Liver (tissue), 9 donors: ENCODE results near the gene PAPOLB. TPM values are rescaled to one million over a fixed set of nuclear protein-coding genes. Genes with fewer than 3 reads are reported as not detected.

Experiments
- DNase-seq: peaks from one replicate; pipeline ENCODE4 v3.0.0-alpha.2; 2017; ENCODE audit warnings: low spot score
- H3K27ac ChIP-seq, 2 donors: one replicate each; pipeline ENCODE4 v1.7.0; 2013; ENCODE audit warnings: inconsistent platforms in 2 of 2, low read length in 2 of 2, control low read depth in 1 of 2, low read depth in 1 of 2, mild to moderate bottlenecking in 1 of 2
- H3K27me3 ChIP-seq, 4 donors: one replicate each; pipeline versions ENCODE4 v1.6.1 to v1.7.0; 2013; ENCODE audit warnings: low read length in 3 of 4, inconsistent platforms in 1 of 4, mild to moderate bottlenecking in 1 of 4, moderate library complexity in 1 of 4; ENCODE audit not compliant: control insufficient read depth in 4 of 4, insufficient read depth in 4 of 4
- H3K36me3 ChIP-seq, 4 donors: one replicate each; pipeline versions ENCODE4 v1.6.1 to v1.7.0; 2013; ENCODE audit warnings: low read length in 3 of 4, mild to moderate bottlenecking in 3 of 4, low read depth in 1 of 4, moderate library complexity in 1 of 4; ENCODE audit not compliant: control insufficient read depth in 4 of 4, insufficient read depth in 3 of 4
- H3K4me1 ChIP-seq, 4 donors: one replicate each; pipeline versions ENCODE4 v1.6.1 to v1.7.0; 2013; ENCODE audit warnings: low read length in 3 of 4, mild to moderate bottlenecking in 3 of 4, moderate library complexity in 1 of 4; ENCODE audit not compliant: control insufficient read depth in 4 of 4, insufficient read depth in 4 of 4
- H3K4me3 ChIP-seq, 3 donors: one replicate each; pipeline versions ENCODE4 v1.6.1 to v1.7.0; 2013; ENCODE audit warnings: low read length in 3 of 3, control low read depth in 1 of 3, low read depth in 1 of 3, mild to moderate bottlenecking in 1 of 3
- H3K9ac ChIP-seq, 2 donors: one replicate each; pipeline ENCODE4 v1.7.0; 2013; ENCODE audit warnings: low read length in 2 of 2, mild to moderate bottlenecking in 2 of 2, moderate library complexity in 2 of 2, control low read depth in 1 of 2, low read depth in 1 of 2
- H3K9me3 ChIP-seq, 4 donors: one replicate each; pipeline versions ENCODE4 v1.6.1 to v1.7.0; 2013; ENCODE audit warnings: low read length in 3 of 4; ENCODE audit not compliant: control insufficient read depth in 4 of 4
- ATF3 ChIP-seq: IDR thresholded peaks from 2 replicates; pipeline ENCODE4 v1.6.1; 2016; ENCODE audit warnings: antibody characterized with exemption
- CTCF ChIP-seq: fragments of 150-350 bp; IDR thresholded peaks from 2 replicates; pipeline ENCODE4 v1.5.1; 2017; ENCODE audit warnings: improper control_type of control experiment, low read depth, low read length; ENCODE audit not compliant: missing input control
- EGR1 ChIP-seq, 2 donors: IDR thresholded peaks; 2 replicates each; pipeline ENCODE4 v1.6.1; 2016 to 2018; ENCODE audit warnings: antibody characterized with exemption in 2 of 2, low read depth in 2 of 2
- FOXA1 ChIP-seq: IDR thresholded peaks from 2 replicates; pipeline ENCODE4 v1.6.1; 2016; ENCODE audit warnings: antibody characterized with exemption
- FOXA2 ChIP-seq: IDR thresholded peaks from 2 replicates; pipeline ENCODE4 v1.6.1; 2016; ENCODE audit warnings: antibody characterized with exemption
- GABPA ChIP-seq, 2 donors: IDR thresholded peaks in 1 of 2; conservative IDR thresholded peaks in 1 of 2; 2 replicates each; pipeline ENCODE4 v1.6.1; 2016; ENCODE audit warnings: antibody characterized with exemption in 2 of 2, mild to moderate bottlenecking in 1 of 2, moderate library complexity in 1 of 2
- HNF4A ChIP-seq, 2 donors: conservative IDR thresholded peaks; 2 replicates each; pipeline ENCODE4 v1.6.1; 2016; ENCODE audit warnings: antibody characterized with exemption in 2 of 2, mild to moderate bottlenecking in 2 of 2
- HNF4G ChIP-seq: IDR thresholded peaks from 2 replicates; pipeline ENCODE4 v1.6.1; 2016; ENCODE audit warnings: antibody characterized with exemption
- JUND ChIP-seq, 2 donors: IDR thresholded peaks; 2 replicates each; pipeline ENCODE4 v1.6.1; 2016; ENCODE audit warnings: antibody characterized with exemption in 2 of 2
- MAX ChIP-seq: IDR thresholded peaks from 2 replicates; pipeline ENCODE4 v1.6.1; 2016; ENCODE audit warnings: antibody characterized with exemption
- NR2F2 ChIP-seq: IDR thresholded peaks from 2 replicates; pipeline ENCODE4 v1.6.1; 2016; ENCODE audit warnings: antibody characterized with exemption
- RAD21 ChIP-seq, 2 donors: IDR thresholded peaks; 2 replicates each; pipeline ENCODE4 v1.6.1; 2016; ENCODE audit warnings: antibody characterized with exemption in 2 of 2, mild to moderate bottlenecking in 2 of 2
- REST ChIP-seq: IDR thresholded peaks from 2 replicates; pipeline ENCODE4 v1.6.1; 2016; ENCODE audit warnings: antibody characterized with exemption, mild to moderate bottlenecking
- RXRA ChIP-seq, 2 donors: IDR thresholded peaks; 2 replicates each; pipeline ENCODE4 v1.6.1; 2017 to 2018; ENCODE audit warnings: antibody characterized with exemption in 2 of 2, mild to moderate bottlenecking in 1 of 2
- SP1 ChIP-seq: IDR thresholded peaks from 2 replicates; pipeline ENCODE4 v1.6.1; 2018; ENCODE audit warnings: antibody characterized with exemption, mild to moderate bottlenecking
- TAF1 ChIP-seq: conservative IDR thresholded peaks from 2 replicates; pipeline ENCODE4 v1.6.1; 2016; ENCODE audit warnings: antibody characterized with exemption, mild to moderate bottlenecking
- YY1 ChIP-seq: IDR thresholded peaks from 2 replicates; pipeline ENCODE4 v1.6.1; 2016; ENCODE audit warnings: antibody characterized with exemption, mild to moderate bottlenecking
- ZBTB33 ChIP-seq: IDR thresholded peaks from 2 replicates; pipeline ENCODE4 v1.6.1; 2016; ENCODE audit warnings: antibody characterized with exemption
- WGBS: extraction: QIAGEN DNeasy Blood & Tissue Kit; methylation state at CpG from one replicate; pipeline ENCODE4 v1.1.7; 2013; 5-methylcytosine and 5-hydroxymethylcytosine counted together
- polyA plus RNA-seq, 2 donors: library from polyadenylated mRNA; stranded (reverse) in 1 of 2; unstranded in 1 of 2; fragments of 200-250 nt in 1 of 2; fragments of >200 nt in 1 of 2; fragmentation: Nextera tagmentation in 1 of 2; extraction: Ambion mirVana in 1 of 2; gene quantifications; one replicate each; pipeline versions ENCODE4 v1.2.1 to v1.2.3, GENCODE V29; 2013 to 2015
- total RNA-seq, 2 donors: library from RNA; depleted of rRNA; stranded (reverse); fragments of >200 nt; gene quantifications; one replicate each; pipeline ENCODE4 v1.2.3, GENCODE V29; 2014
- donor health status: healthy.
- donor health status: healthy.
- donor health status: healthy.
- donor health status: healthy.
- donor health status: healthy.

Gene PAPOLB
- total and polyA plus RNA-seq, 4 donors, result 0.05 to 0.08 TPM; not detected in 2

GRCh38 chr7:4905171-4905570, 43.3 kb upstream of the PAPOLB start (continued):
- TF ChIP-seq REST (no peak), RXRA (IDR thresholded peaks at IDR 0.05) (no peak)

- H3K4me1 ChIP-seq, result no peaks in the 10 kb centered on the region
- no peak overlapping the region for H3K4me3 ChIP-seq
- H3K36me3 ChIP-seq, result no peaks in the 10 kb centered on the region
- no peak for TF ChIP-seq ATF3
- TF ChIP-seq FOXA1, result no peak
- TF ChIP-seq TAF1, result no peak
- no peak for TF ChIP-seq JUND (IDR thresholded peaks at IDR 0.05)
- TF ChIP-seq RXRA (IDR thresholded peaks at IDR 0.05), result no peak
- no peak for TF ChIP-seq MAX
- TF ChIP-seq YY1, result no peak
- no peak for TF ChIP-seq GABPA (IDR thresholded peaks at IDR 0.05 in 1 of 2, conservative IDR thresholded peaks at IDR 0.05 in 1 of 2)
- DNase-seq, result no peak
- peaks cover 0 to 4% (median 0%) of the 10 kb centered on the region in 4 donors for H3K27me3 ChIP-seq
- peaks cover 0 to 3% (median 1%) of the 10 kb centered on the region in 4 donors for H3K9me3 ChIP-seq
- no peak overlapping the region for H3K9ac ChIP-seq
- H3K27ac ChIP-seq, result no peak overlapping the region
Observed at GRCh38 chr7:4904346-4904745, 42.5 kb upstream of the PAPOLB start.

- Histone ChIP-seq H3K27me3 (no peaks in the 10 kb centered on the region), H3K9me3 (peaks cover 0 to 10% (median 8%) of the 10 kb centered on the region in 4 donors), H3K4me3 (no peak overlapping the region), H3K27ac (no peak overlapping the region), H3K36me3 (no peaks in the 10 kb centered on the region), H3K4me1 (no peaks in the 10 kb centered on the region), H3K9ac (no peak overlapping the region)
- no peak for TF ChIP-seq CTCF
- TF ChIP-seq REST, result no peak
- TF ChIP-seq GABPA (IDR thresholded peaks at IDR 0.05 in 1 of 2, conservative IDR thresholded peaks at IDR 0.05 in 1 of 2), result no peak
- TF ChIP-seq MAX, result no peak
- no peak for TF ChIP-seq FOXA2
- no peak for TF ChIP-seq JUND (IDR thresholded peaks at IDR 0.05)
- no peak for TF ChIP-seq YY1
- no peak for TF ChIP-seq HNF4G
- no peak for TF ChIP-seq ZBTB33
- TF ChIP-seq FOXA1, result no peak
- no peak for TF ChIP-seq NR2F2
- TF ChIP-seq RXRA (IDR thresholded peaks at IDR 0.05), result no peak
- TF ChIP-seq ATF3, result no peak
- TF ChIP-seq RAD21 (IDR thresholded peaks at IDR 0.05), result no peak
- no peak for TF ChIP-seq TAF1
- no peak for TF ChIP-seq EGR1 (IDR thresholded peaks at IDR 0.05; ENCODE audit: low read depth in 2 of 2)
- TF ChIP-seq SP1, result no peak
- TF ChIP-seq HNF4A (conservative IDR thresholded peaks at IDR 0.05), result no peak
- WGBS, result 85% methylated on average over 11 of the region's 11 CpGs
- DNase-seq, result no peak
Observed at GRCh38 chr7:4895766-4896165, 33.9 kb upstream of the PAPOLB start.
